Measurements from ENCODE around the gene IGSF5.

Gene IGSF5

GRCh38 chr21:39822042-39822441, 77.1 kb downstream of the IGSF5 start:
- DNase-seq = no peak
- TF ChIP-seq GATA1 (IDR thresholded peaks at IDR 0.05; ENCODE audit: low read depth, low read length) (no peak), POLR2A (IDR thresholded peaks at IDR 0.05; ENCODE audit: low read length) (no peak)

GRCh38 chr21:39825250-39825649, 80.3 kb downstream of the IGSF5 start:
- TF ChIP-seq POLR2A (IDR thresholded peaks at IDR 0.05; ENCODE audit: low read length) = no peak
- TF ChIP-seq GATA1 (IDR thresholded peaks at IDR 0.05; ENCODE audit: low read depth, low read length) = no peak
- no peak for DNase-seq

GRCh38 chr21:39834543-39834942, 89.6 kb downstream of the IGSF5 start:
- DNase-seq = no peak
- TF ChIP-seq GATA1 (IDR thresholded peaks at IDR 0.05; ENCODE audit: low read depth, low read length) (no peak), POLR2A (IDR thresholded peaks at IDR 0.05; ENCODE audit: low read length) (no peak)

- TF ChIP-seq GATA1 (IDR thresholded peaks at IDR 0.05; ENCODE audit: low read depth, low read length) = no peak
- TF ChIP-seq POLR2A (IDR thresholded peaks at IDR 0.05; ENCODE audit: low read length) = no peak
- DNase-seq = no peak
Observed at GRCh38 chr21:39837861-39838359, 92.9 kb downstream of the IGSF5 start.

GRCh38 chr21:39840373-39841097, 95.6 kb downstream of the IGSF5 start:
- TF ChIP-seq GATA1 (IDR thresholded peaks at IDR 0.05; ENCODE audit: low read depth, low read length) (no peak), POLR2A (IDR thresholded peaks at IDR 0.05; ENCODE audit: low read length) (no peak)
- no peak for DNase-seq

GRCh38 chr21:39842741-39843459, 97.9 kb downstream of the IGSF5 start:
- DNase-seq = peak in 1 of 2 experiments; percentile 8

GRCh38 chr21:39843483-39843882, 98.5 kb downstream of the IGSF5 start:
- DNase-seq = no peak
- TF ChIP-seq POLR2A (IDR thresholded peaks at IDR 0.05; ENCODE audit: low read length) (no peak), GATA1 (IDR thresholded peaks at IDR 0.05; ENCODE audit: low read depth, low read length) (no peak)

More at GRCh38 chr21:39842741-39843459, 97.9 kb downstream of the IGSF5 start:
- TF ChIP-seq GATA1 (IDR thresholded peaks at IDR 0.05; ENCODE audit: low read depth, low read length) (no peak), POLR2A (IDR thresholded peaks at IDR 0.05; ENCODE audit: low read length) (no peak)

GRCh38 chr21:39843916-39844315, 98.9 kb downstream of the IGSF5 start:
- TF ChIP-seq GATA1 (IDR thresholded peaks at IDR 0.05; ENCODE audit: low read depth, low read length) (no peak), POLR2A (IDR thresholded peaks at IDR 0.05; ENCODE audit: low read length) (no peak)
- DNase-seq = no peak

GRCh38 chr21:39845571-39846130, 100.7 kb downstream of the IGSF5 start:
- TF ChIP-seq GATA1 (IDR thresholded peaks at IDR 0.05; ENCODE audit: low read depth, low read length) (no peak), POLR2A (IDR thresholded peaks at IDR 0.05; ENCODE audit: low read length) (no peak)
- DNase-seq = no peak

- no peak for TF ChIP-seq POLR2A (IDR thresholded peaks at IDR 0.05; ENCODE audit: low read length)
- no peak for TF ChIP-seq GATA1 (IDR thresholded peaks at IDR 0.05; ENCODE audit: low read depth, low read length)
- no peak for DNase-seq
Observed at GRCh38 chr21:39847877-39848276, 102.9 kb downstream of the IGSF5 start.

- TF ChIP-seq GATA1 (IDR thresholded peaks at IDR 0.05; ENCODE audit: low read depth, low read length) (no peak), POLR2A (IDR thresholded peaks at IDR 0.05; ENCODE audit: low read length) (no peak)
- no peak for DNase-seq
Observed at GRCh38 chr21:39849014-39849655, 104.2 kb downstream of the IGSF5 start.

GRCh38 chr21:39850333-39850732, 105.3 kb downstream of the IGSF5 start:
- no peak for DNase-seq
- TF ChIP-seq POLR2A (IDR thresholded peaks at IDR 0.05; ENCODE audit: low read length) (no peak), GATA1 (IDR thresholded peaks at IDR 0.05; ENCODE audit: low read depth, low read length) (no peak)

GRCh38 chr21:39851002-39851618, 106.1 kb downstream of the IGSF5 start:
- TF ChIP-seq GATA1 (IDR thresholded peaks at IDR 0.05; ENCODE audit: low read depth, low read length) (no peak), POLR2A (IDR thresholded peaks at IDR 0.05; ENCODE audit: low read length) (no peak)
- no peak for DNase-seq
